Measurements from ENCODE around the gene OR2V2.
"Not testable (repeated sequence)": the region's sequence is repeated elsewhere in the genome, so short reads cannot be mapped to it uniquely, and the experiment has no call there.

- TF ChIP-seq CTCF (IDR thresholded peaks at IDR 0.05; ENCODE audit: low read depth, low read length, poor library complexity, severe bottlenecking); EZH2phosphoT487 (IDR thresholded peaks at IDR 0.05; ENCODE audit: borderline replicate concordance, low read length): not testable (repeated sequence)
Measured at GRCh38 chr5:181104259-181104568, 43.2 kb upstream of the OR2V2 start.

Measured in DOHH2 (cell line).